ENCODE data around the gene PRPS1.
A peak's percentile ranks its signal among the peaks of the same experiment; 100 is the strongest.
"Not testable (repeated sequence)": the region's sequence is repeated elsewhere in the genome, so short reads cannot be mapped to it uniquely, and the experiment has no call there.

Gene PRPS1

GRCh38 chrX:107627838-107628661, at the start of gene PRPS1:
PRPS1 (plus strand) TSS chrX:107628510; CDS start chrX:107628629, 119 bp downstream.
- peak; percentile 86 for DNase-seq

- no peak for DNase-seq
These were observed 48.4 kb upstream of the PRPS1 start for GRCh38 chrX:107579956-107580355.

GRCh38 chrX:107581923-107582322, 46.4 kb upstream of the PRPS1 start:
- DNase-seq: no peak

- DNase-seq: no peak
These were observed 39.1 kb upstream of the PRPS1 start for GRCh38 chrX:107589243-107589642.

- DNase-seq: no peak
These were observed 31.7 kb upstream of the PRPS1 start for GRCh38 chrX:107596651-107597050.

- DNase-seq: no peak
These were observed 31.0 kb upstream of the PRPS1 start for GRCh38 chrX:107597264-107597663.

GRCh38 chrX:107597791-107598190, 30.5 kb upstream of the PRPS1 start:
- no peak for DNase-seq

- DNase-seq: no peak
These were observed 28.9 kb upstream of the PRPS1 start for GRCh38 chrX:107599450-107599861.

- DNase-seq: no peak
These were observed 27.9 kb upstream of the PRPS1 start for GRCh38 chrX:107600366-107600765.

- DNase-seq: no peak
These were observed 27.0 kb upstream of the PRPS1 start for GRCh38 chrX:107601326-107601725.

- no peak for DNase-seq
These were observed 26.6 kb upstream of the PRPS1 start for GRCh38 chrX:107601759-107602158.

- no peak for DNase-seq
These were observed 25.5 kb upstream of the PRPS1 start for GRCh38 chrX:107602694-107603239.

GRCh38 chrX:107603429-107604159, 24.7 kb upstream of the PRPS1 start:
- DNase-seq: no peak

- not testable (repeated sequence) for DNase-seq
These were observed 19.2 kb upstream of the PRPS1 start for GRCh38 chrX:107609061-107609460.

- no peak for DNase-seq
These were observed 17.6 kb upstream of the PRPS1 start for GRCh38 chrX:107610667-107611066.

GRCh38 chrX:107619885-107620322, 8.4 kb upstream of the PRPS1 start:
- no peak for DNase-seq

- no peak for DNase-seq
These were observed 3.4 kb upstream of the PRPS1 start for GRCh38 chrX:107624893-107625292.

GRCh38 chrX:107625739-107626138, 2.6 kb upstream of the PRPS1 start:
- no peak for DNase-seq

- DNase-seq: no peak
These were observed 1.8 kb upstream of the PRPS1 start for GRCh38 chrX:107626481-107626880.

GRCh38 chrX:107626916-107627315, 1.4 kb upstream of the PRPS1 start:
- no peak for DNase-seq

GRCh38 chrX:107628662-107629539, 591 bp downstream of the PRPS1 start:
- peak; percentile 45 to 56 for DNase-seq

GRCh38 chrX:107629540-107629909, 1.2 kb downstream of the PRPS1 start:
- DNase-seq: no peak
